HepG2 (cell line): ENCODE measurements around the gene LMNA.
A peak's percentile ranks its signal among the peaks of the same experiment; 100 is the strongest.

Experiments
- GABPA ChIP-seq, 2 experiments: IDR thresholded peaks; 2 replicates each; pipeline ENCODE4 v1.6.1; 2011 to 2016; ENCODE audit warnings: low read depth in 2 of 2, low read length in 1 of 2, missing biosample characterization in 1 of 2, missing genetic modification characterization in 1 of 2
- SMC3 ChIP-seq: IDR thresholded peaks from 2 replicates; pipeline ENCODE4 v1.6.1; 2011; ENCODE audit warnings: low read length, improper control_type of control experiment
- TF ChIP-seq, protein P1 (sequence below): IDR thresholded peaks from 2 replicates; pipeline ENCODE4 v1.6.1; 2012; ENCODE audit warnings: inconsistent platforms

DNA sequence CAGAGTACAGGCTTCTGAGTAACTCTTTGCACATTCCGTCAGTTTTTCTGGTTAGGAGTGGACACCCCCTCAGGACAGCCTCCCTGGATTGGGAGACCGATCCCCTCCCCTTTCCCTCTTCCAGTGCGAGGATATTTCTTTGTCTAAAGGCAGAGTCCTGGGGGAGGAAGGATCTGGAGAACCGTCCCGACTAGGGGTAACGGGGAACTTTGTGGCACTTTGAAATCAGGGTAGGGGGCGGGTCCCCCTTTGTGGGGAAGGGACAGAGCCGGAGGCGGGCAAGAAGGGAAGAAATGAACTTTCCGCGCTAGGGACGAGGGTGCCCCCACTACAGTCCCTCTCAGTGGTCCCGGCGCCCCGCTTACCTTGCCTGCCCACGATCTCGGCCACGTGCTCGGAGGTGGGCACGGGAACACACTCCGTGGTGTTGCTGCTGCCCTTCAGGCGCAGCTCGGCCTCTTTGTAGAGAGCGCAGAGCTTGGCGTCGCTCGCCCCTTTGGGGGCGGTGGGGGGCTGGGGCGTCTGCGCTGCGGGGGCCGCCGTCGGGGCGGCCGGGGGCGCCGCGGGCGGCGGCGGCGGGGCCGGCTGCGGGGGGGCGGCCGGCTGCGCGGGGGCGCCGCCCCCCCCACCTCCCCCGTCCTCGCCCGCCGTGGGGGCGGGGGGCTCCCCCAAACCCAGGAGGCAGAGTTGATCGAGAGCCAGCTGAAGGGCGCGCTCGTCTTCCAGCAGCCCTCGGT is 33.2 kb upstream of the LMNA start:
- TF ChIP-seq GABPA (IDR thresholded peaks at IDR 0.05; ENCODE audit: low read depth, low read length), result no peak
- no peak for TF ChIP-seq GABPA (CRISPR knock-in tag; IDR thresholded peaks at IDR 0.05; ENCODE audit: low read depth)
- TF ChIP-seq, protein P1, sequence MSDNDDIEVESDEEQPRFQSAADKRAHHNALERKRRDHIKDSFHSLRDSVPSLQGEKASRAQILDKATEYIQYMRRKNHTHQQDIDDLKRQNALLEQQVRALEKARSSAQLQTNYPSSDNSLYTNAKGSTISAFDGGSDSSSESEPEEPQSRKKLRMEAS, result peak; percentile 86
- TF ChIP-seq SMC3, result no peak
